PC-3 (cell line): Measurements from ENCODE around the gene CCDC178. TPM values are rescaled to one million over a fixed set of nuclear protein-coding genes. Genes with fewer than 3 reads are reported as not detected.

Experiments
- ATAC-seq: fragments of 200-7000 bp; cut with Tn5 transposase; 2 replicates; pipeline ENCODE4 v1.9.1; 2020; ENCODE audit warnings: mild to moderate bottlenecking, moderate library complexity
- BruUV-seq: library from RNA; stranded (reverse); fragments of 400-500 nt; replicated peaks from 2 replicates; lab custom pipeline; 2021; lab: Mats Ljungman, UMichigan
- CTCF ChIA-PET: fragments of 300-600 bp; sonication (Branson Sonifier 250); formaldehyde crosslinking; loops from one replicate; lab custom pipeline; 2022; ENCODE audit warnings: antibody characterized with exemption; lab: Charles Lee
- POLR2A ChIA-PET: fragments of 300-600 bp; sonication (Branson Sonifier 250); formaldehyde crosslinking; loops from one replicate; lab custom pipeline; 2022; ENCODE audit warnings: antibody characterized with exemption; ENCODE audit not compliant: unreplicated experiment; lab: Charles Lee
- DNase-seq: peaks from one replicate; pipeline ENCODE4 v3.0.0-alpha.2; 2015
- H2AFZ ChIP-seq: fragments of 300-600 bp; sonication (generic); 2 replicates; pipeline ENCODE4 v1.6.0; 2016; ENCODE audit warnings: antibody characterized with exemption, low read length
- H3F3A ChIP-seq: fragments of 300-600 bp; sonication (generic); one replicate; pipeline ENCODE4 v1.6.0; 2017; ENCODE audit warnings: antibody characterized with exemption, low read length, control low read depth, mild to moderate bottlenecking; ENCODE audit not compliant: unreplicated experiment
- H3K27ac ChIP-seq: fragments of 300-600 bp; sonication (generic); 2 replicates; pipeline ENCODE4 v1.5.1; 2016; ENCODE audit warnings: mild to moderate bottlenecking, low read length
- H3K27me3 ChIP-seq: fragments of 300-600 bp; sonication (generic); 2 replicates; pipeline ENCODE4 v1.6.1; 2016; ENCODE audit warnings: low read length, mixed read lengths
- H3K36me3 ChIP-seq: fragments of 300-600 bp; sonication (generic); 2 replicates; pipeline ENCODE4 v1.6.1; 2016; ENCODE audit warnings: low read depth, mixed run types, low read length, mixed read lengths
- H3K4me1 ChIP-seq: fragments of 300-600 bp; sonication (generic); 2 replicates; pipeline ENCODE4 v1.5.1; 2016; ENCODE audit warnings: low read length; ENCODE audit not compliant: insufficient read depth
- H3K4me2 ChIP-seq: fragments of 300-600 bp; sonication (generic); 2 replicates; pipeline ENCODE4 v1.6.0; 2016; ENCODE audit warnings: low read length
- H3K4me3 ChIP-seq: fragments of 300-600 bp; sonication (generic); 2 replicates; pipeline ENCODE4 v1.5.1; 2016; ENCODE audit warnings: mild to moderate bottlenecking, low read length, mixed read lengths
- H3K79me2 ChIP-seq: fragments of 300-600 bp; sonication (generic); 2 replicates; pipeline ENCODE4 v1.6.1; 2017; ENCODE audit warnings: low read length, mixed read lengths
- H3K9ac ChIP-seq: fragments of 300-600 bp; sonication (generic); 2 replicates; pipeline ENCODE4 v1.6.0; 2016; ENCODE audit warnings: mild to moderate bottlenecking, low read length
- H3K9me2 ChIP-seq: fragments of 300-600 bp; sonication (generic); replicated peaks from 2 replicates; pipeline ENCODE4 v1.6.1; 2016; ENCODE audit warnings: mixed run types, low read length, mixed read lengths
- H3K9me3 ChIP-seq: fragments of 300-600 bp; sonication (generic); 2 replicates; pipeline ENCODE4 v1.6.1; 2016; ENCODE audit warnings: low read length, mixed read lengths
- H4K20me1 ChIP-seq: fragments of 300-600 bp; sonication (generic); 2 replicates; pipeline ENCODE4 v1.6.1; 2016; ENCODE audit warnings: low read length, mixed read lengths
- EZH2 ChIP-seq: fragments of 300-600 bp; sonication (generic); IDR thresholded peaks from one replicate; pipeline ENCODE4 v1.6.1; 2017; ENCODE audit warnings: antibody characterized with exemption, mild to moderate bottlenecking, low read length; ENCODE audit not compliant: unreplicated experiment
- EZH2phosphoT487 ChIP-seq: fragments of 300-600 bp; sonication (generic); IDR thresholded peaks from 2 replicates; pipeline ENCODE4 v1.6.1; 2018; ENCODE audit warnings: mild to moderate bottlenecking, antibody characterized with exemption, low read length, borderline replicate concordance
- intact Hi-C: fragments of 100-400 bp; cut with micrococcal nuclease; formaldehyde crosslinking; loops from 2 replicates; pipeline ENCODE4 v1.9.0; 2023
- total RNA-seq: library from RNA; depleted of rRNA; stranded (reverse); fragments of >200 nt; gene quantifications from 2 replicates; pipeline ENCODE4 v1.2.3, GENCODE V29; 2014
- TF ChIP-seq, protein P1 (sequence below): fragments of 300-600 bp; sonication (generic); conservative IDR thresholded peaks from 2 replicates; pipeline ENCODE4 v1.5.1; 2017; ENCODE audit warnings: antibody characterized with exemption, low read depth, mild to moderate bottlenecking, low read length

CCDC178 gene
- total RNA-seq, 1 experiment from 2014 or later, result not detected

- ChIA-PET POLR2A (no interaction called here), CTCF (no interaction called here)
Measured at GRCh38 chr18:33205777-33206176, 234.7 kb downstream of the CCDC178 start.

GRCh38 chr18:33201509-33201926 lies 239.0 kb downstream of the CCDC178 start:
- Histone ChIP-seq H3K27ac (no peak overlapping the region), H3K27me3 (no peaks in the 10 kb centered on the region), H3K9ac (no peak overlapping the region), H2AFZ (no peak overlapping the region), H3K4me1 (no peaks in the 10 kb centered on the region), H3K36me3 (no peaks in the 10 kb centered on the region), H3K9me3 (no peaks in the 10 kb centered on the region), H3K79me2 (no peaks in the 10 kb centered on the region), H3F3A (no peaks in the 10 kb centered on the region), H3K4me3 (no peak overlapping the region), H3K4me2 (no peak overlapping the region), H3K9me2 (no peaks in the 10 kb centered on the region), H4K20me1 (no peaks in the 10 kb centered on the region)
- ChIA-PET CTCF (interaction anchor here (0.6 kb wide), 2 partner anchors 12 to 100 kb away, joined by 3 read pairs; no protein-coding TSS in a partner anchor), POLR2A (no interaction called here)
- ATAC-seq, result no peak
- peak; percentile 10 for DNase-seq
- intact Hi-C loops, result no loop called here
- TF ChIP-seq, protein P1, sequence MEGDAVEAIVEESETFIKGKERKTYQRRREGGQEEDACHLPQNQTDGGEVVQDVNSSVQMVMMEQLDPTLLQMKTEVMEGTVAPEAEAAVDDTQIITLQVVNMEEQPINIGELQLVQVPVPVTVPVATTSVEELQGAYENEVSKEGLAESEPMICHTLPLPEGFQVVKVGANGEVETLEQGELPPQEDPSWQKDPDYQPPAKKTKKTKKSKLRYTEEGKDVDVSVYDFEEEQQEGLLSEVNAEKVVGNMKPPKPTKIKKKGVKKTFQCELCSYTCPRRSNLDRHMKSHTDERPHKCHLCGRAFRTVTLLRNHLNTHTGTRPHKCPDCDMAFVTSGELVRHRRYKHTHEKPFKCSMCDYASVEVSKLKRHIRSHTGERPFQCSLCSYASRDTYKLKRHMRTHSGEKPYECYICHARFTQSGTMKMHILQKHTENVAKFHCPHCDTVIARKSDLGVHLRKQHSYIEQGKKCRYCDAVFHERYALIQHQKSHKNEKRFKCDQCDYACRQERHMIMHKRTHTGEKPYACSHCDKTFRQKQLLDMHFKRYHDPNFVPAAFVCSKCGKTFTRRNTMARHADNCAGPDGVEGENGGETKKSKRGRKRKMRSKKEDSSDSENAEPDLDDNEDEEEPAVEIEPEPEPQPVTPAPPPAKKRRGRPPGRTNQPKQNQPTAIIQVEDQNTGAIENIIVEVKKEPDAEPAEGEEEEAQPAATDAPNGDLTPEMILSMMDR, result peak; percentile 50
- TF ChIP-seq EZH2, result no peak
- no TSS peak for BruUV-seq

More at GRCh38 chr18:33205777-33206176, 234.7 kb downstream of the CCDC178 start:
- H4K20me1 ChIP-seq, result no peaks in the 10 kb centered on the region
- H2AFZ ChIP-seq, result no peak overlapping the region
- H3K79me2 ChIP-seq, result no peaks in the 10 kb centered on the region
- H3K9me2 ChIP-seq, result no peaks in the 10 kb centered on the region
- H3K4me2 ChIP-seq, result no peak overlapping the region
- no peak overlapping the region for H3K4me3 ChIP-seq
- H3F3A ChIP-seq, result no peaks in the 10 kb centered on the region
- H3K9me3 ChIP-seq, result no peaks in the 10 kb centered on the region
- H3K27ac ChIP-seq, result no peak overlapping the region
- DNase-seq, result no peak
- H3K27me3 ChIP-seq, result no peaks in the 10 kb centered on the region
- ATAC-seq, result no peak
- no peaks in the 10 kb centered on the region for H3K36me3 ChIP-seq
- H3K9ac ChIP-seq, result no peak overlapping the region
- intact Hi-C loops, result no loop called here
- no peak for TF ChIP-seq EZH2
- no TSS peak for BruUV-seq
- no peaks in the 10 kb centered on the region for H3K4me1 ChIP-seq

GRCh38 chr18:33195795-33196194 lies 244.7 kb downstream of the CCDC178 start:
- no TSS peak for BruUV-seq
- CTCF ChIA-PET, result no interaction called here
- Histone ChIP-seq H3F3A (no peaks in the 10 kb centered on the region), H3K9me2 (no peaks in the 10 kb centered on the region), H2AFZ (no peak overlapping the region), H3K9me3 (no peaks in the 10 kb centered on the region), H3K79me2 (no peaks in the 10 kb centered on the region), H3K27me3 (no peaks in the 10 kb centered on the region), H3K4me2 (no peak overlapping the region), H3K9ac (no peak overlapping the region), H3K27ac (no peak overlapping the region), H3K36me3 (no peaks in the 10 kb centered on the region), H3K4me3 (no peak overlapping the region), H3K4me1 (no peaks in the 10 kb centered on the region), H4K20me1 (no peaks in the 10 kb centered on the region)
- no peak for ATAC-seq
- intact Hi-C loops, result no loop called here
- no peak for DNase-seq
- TF ChIP-seq EZH2phosphoT487 (no peak), EZH2 (no peak)
- TF ChIP-seq, protein P1, result no peak
- POLR2A ChIA-PET, result no interaction called here
